OCI-M1 (cell line): ENCODE results near the gene PF4V1.

Experiments
- DNase-seq: peaks from one replicate; lab custom pipeline; 2025; lab: John Stamatoyannopoulos, UW

The PF4V1 gene

GRCh38 chr4:73847526-73848182, 5.4 kb upstream of the PF4V1 start:
- peak; percentile 69 for DNase-seq

- no peak for DNase-seq
These were observed 4.8 kb upstream of the PF4V1 start for GRCh38 chr4:73848183-73848777.

- no peak for DNase-seq
These were observed 2.7 kb upstream of the PF4V1 start for GRCh38 chr4:73850261-73850970.

- no peak for DNase-seq
These were observed 1.8 kb upstream of the PF4V1 start for GRCh38 chr4:73851293-73851692.

- DNase-seq = no peak
These were observed 325 bp upstream of the PF4V1 start for GRCh38 chr4:73852771-73853170.

- DNase-seq = no peak
These were observed 800 bp downstream of the PF4V1 start for GRCh38 chr4:73853718-73854473.

GRCh38 chr4:73855406-73855805, 2.3 kb downstream of the PF4V1 start:
- DNase-seq = no peak

- no peak for DNase-seq
These were observed 3.4 kb downstream of the PF4V1 start for GRCh38 chr4:73856518-73856917.

- DNase-seq = peak; percentile 15
These were observed 6.6 kb downstream of the PF4V1 start for GRCh38 chr4:73859614-73860088.

- no peak for DNase-seq
These were observed 7.1 kb downstream of the PF4V1 start for GRCh38 chr4:73860181-73860580.

GRCh38 chr4:73860917-73861316, 7.8 kb downstream of the PF4V1 start:
- DNase-seq = no peak

GRCh38 chr4:73862322-73862721, 9.2 kb downstream of the PF4V1 start:
- no peak for DNase-seq

GRCh38 chr4:73864365-73864764, 11.3 kb downstream of the PF4V1 start:
- DNase-seq = peak; percentile 41

- DNase-seq = no peak
These were observed 11.9 kb downstream of the PF4V1 start for GRCh38 chr4:73864961-73865360.

- DNase-seq = no peak
These were observed 12.5 kb downstream of the PF4V1 start for GRCh38 chr4:73865431-73866096.

GRCh38 chr4:73866246-73866645, 13.2 kb downstream of the PF4V1 start:
- DNase-seq = no peak

- DNase-seq = peak; percentile 12
These were observed 14.7 kb downstream of the PF4V1 start for GRCh38 chr4:73867783-73868182.

GRCh38 chr4:73868206-73869129, 15.4 kb downstream of the PF4V1 start:
- DNase-seq = no peak

GRCh38 chr4:73869130-73870055, 16.3 kb downstream of the PF4V1 start, which contains the start of gene CXCL1:
CXCL1 (plus strand) TSS chr4:73869393; CDS start chr4:73869471, 78 bp downstream.
- DNase-seq = no peak

- DNase-seq = no peak
These were observed 17.2 kb downstream of the PF4V1 start for GRCh38 chr4:73870260-73870659.
